Measurements from ENCODE around the gene SH3RF3. TPM values are rescaled to one million over a fixed set of nuclear protein-coding genes. Genes with fewer than 3 reads are reported as not detected.
A peak's percentile ranks its signal among the peaks of the same experiment; 100 is the strongest.

The SH3RF3 gene
- total RNA-seq, 1 donor from 2014 or later: 7.5 TPM

DNA sequence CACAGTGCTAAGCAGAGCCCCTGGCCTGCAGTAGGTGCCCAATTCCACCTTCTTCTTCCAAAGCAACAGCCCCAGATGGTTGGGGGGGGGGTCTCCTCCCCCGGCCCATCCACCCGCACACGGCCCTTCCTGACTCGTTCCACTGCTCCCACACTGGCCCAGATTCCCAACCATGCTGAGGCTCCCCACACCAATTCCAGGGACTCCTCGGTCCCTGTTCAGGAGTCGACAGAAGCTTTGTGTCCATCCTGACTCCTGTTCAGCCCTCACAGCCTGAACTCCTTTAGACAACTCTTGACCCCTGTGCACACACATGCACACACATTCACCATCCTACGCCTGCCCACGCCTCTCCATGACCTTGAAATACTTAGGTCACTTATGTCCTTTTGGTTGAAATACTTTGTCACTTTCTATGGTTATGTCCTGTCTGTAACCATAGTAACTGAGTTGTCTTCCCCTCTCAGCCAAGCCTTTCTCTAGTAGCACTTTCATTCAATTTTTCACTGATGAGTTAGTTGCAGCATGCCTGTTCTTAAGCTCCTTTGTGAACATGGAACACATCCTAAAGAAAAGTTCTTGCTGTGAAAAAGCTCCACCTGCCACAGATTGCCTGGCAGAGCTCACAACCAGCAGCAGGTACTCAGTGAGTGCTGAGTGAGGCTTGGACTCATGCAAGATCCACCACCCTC is 258.9 kb downstream of the SH3RF3 start:
- no peak for DNase-seq (ENCODE audit: low spot score)

DNA sequence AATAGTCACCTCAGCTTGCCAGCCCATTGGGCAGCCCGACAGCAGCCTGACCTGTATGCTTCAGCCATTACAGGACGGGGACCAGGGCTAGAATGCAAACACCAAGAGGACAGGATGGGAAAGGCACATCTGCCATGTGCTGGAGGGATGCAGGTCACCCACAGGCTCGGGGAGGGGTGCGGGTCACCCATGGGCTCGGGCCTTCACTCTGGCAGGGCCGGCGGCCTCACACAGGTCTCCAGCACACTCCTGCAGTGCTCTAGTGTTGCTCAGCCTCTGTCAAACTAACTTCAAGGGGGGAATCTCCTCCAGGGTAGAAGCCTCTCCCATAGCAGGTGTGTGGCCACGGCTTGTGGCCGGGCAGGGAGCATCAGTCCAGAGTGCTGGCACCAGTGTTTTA is 262.2 kb downstream of the SH3RF3 start:
- DNase-seq (ENCODE audit: low spot score): no peak

DNA sequence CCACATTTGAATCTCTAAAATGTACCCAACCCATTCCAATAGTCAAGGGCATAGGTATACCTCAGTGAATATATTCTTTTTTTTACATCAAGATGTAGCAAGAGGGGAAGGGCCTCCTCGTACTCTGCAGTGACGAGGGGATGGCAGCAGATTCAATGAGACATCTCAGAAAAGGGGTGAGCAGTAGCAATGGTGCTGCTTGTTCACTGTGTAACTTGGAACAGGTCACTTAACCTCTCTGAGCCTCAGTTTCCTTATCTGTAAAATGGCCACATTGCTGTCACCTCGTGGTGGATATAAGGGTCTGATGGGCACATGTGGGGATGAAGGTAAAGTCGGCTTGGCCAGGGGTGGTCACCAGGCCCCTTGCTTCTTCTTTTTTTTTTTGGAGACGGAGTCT is 263.1 kb downstream of the SH3RF3 start:
- DNase-seq (ENCODE audit: low spot score): no peak

DNA sequence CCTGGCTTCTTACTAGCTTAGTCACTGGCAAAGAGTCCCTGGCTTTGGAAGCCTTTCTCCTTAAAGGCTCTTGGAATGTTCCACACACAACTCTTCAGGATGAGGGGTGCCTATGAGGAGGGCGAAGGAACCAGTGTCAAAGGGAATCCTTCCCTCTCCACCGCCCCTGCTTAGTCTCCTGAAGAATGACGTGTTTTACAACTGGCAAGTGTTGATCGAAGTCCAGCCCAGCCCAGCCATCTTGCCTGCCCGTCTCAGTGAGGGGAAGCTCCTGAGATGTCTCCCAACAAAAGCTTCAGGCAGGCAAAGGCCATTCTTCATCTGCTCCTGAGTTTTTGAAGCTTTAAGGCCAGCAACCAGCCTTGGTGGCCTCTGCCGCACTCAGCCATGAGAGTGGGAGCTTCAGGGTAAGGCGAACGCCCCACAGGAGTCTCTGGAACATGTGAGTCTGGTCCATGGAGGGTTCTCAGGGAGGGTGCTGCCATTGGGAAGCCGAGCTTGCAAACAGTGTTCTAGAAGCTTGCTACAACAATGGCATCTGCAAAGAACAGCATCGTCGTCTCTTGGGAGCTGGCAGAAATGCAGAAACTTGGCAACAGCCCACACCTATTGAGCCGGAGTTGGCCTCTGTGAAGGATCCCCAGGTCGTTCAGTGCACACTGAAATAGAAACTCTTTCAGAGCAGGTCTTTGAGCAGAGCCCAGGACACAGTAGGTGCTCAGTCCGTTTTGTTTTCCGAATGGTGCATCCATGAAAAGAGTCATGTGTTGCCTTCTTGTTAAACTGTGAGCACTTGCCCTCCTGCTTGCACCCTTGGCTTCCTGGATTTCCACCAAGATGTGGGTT is 264.0 kb downstream of the SH3RF3 start:
- DNase-seq (ENCODE audit: low spot score): no peak

DNA sequence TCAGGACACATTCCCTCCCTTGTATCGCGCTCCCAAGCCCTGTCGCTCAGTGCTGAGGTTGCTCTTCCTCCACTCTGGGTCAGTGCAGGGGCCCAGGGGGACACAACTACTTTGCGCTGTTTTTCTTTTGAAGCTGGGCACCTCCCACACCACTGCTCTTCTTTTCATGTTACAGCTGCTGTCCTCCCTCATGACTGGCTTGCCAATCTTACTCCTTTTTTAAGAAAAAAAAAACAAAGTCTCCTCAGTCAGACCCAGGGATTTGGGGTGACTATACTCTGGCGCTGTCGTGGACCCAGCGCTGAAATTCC is 264.6 kb downstream of the SH3RF3 start:
- DNase-seq (ENCODE audit: low spot score): no peak

DNA sequence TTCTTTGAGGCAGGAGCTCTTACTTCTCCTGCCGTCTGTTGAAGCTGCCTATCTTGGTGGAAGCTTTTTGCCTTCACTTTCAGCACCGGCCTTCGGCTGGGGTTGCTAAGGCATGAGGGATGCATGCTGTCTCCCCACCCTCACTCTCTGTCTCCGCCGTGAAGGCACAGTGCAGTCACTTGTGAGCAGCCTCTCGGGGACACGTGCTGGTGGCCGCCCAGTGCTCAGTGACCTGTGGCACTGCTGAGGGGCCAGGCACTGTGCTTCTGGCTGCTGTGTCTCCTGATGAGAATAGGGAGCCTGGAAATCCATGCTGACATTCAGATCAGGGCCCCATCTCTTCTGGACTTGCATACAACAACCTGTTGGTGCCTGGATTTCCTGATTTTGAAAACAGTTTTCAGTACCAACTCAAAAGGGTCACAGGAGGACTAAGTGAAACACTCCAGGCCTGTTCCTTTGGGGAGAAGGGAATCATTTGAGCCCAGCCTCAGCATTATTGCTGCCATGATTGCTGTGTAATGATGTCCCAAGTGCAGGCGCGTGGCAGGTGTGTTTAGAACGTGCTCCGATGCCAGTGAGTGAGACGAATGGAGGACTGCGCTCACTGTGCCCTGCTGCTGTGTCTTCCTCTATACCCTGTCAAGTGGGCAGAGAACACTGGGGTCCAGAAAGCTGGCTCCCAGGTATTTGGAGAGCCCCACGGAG is 266.6 kb downstream of the SH3RF3 start:
- no peak for DNase-seq (ENCODE audit: low spot score)

DNA sequence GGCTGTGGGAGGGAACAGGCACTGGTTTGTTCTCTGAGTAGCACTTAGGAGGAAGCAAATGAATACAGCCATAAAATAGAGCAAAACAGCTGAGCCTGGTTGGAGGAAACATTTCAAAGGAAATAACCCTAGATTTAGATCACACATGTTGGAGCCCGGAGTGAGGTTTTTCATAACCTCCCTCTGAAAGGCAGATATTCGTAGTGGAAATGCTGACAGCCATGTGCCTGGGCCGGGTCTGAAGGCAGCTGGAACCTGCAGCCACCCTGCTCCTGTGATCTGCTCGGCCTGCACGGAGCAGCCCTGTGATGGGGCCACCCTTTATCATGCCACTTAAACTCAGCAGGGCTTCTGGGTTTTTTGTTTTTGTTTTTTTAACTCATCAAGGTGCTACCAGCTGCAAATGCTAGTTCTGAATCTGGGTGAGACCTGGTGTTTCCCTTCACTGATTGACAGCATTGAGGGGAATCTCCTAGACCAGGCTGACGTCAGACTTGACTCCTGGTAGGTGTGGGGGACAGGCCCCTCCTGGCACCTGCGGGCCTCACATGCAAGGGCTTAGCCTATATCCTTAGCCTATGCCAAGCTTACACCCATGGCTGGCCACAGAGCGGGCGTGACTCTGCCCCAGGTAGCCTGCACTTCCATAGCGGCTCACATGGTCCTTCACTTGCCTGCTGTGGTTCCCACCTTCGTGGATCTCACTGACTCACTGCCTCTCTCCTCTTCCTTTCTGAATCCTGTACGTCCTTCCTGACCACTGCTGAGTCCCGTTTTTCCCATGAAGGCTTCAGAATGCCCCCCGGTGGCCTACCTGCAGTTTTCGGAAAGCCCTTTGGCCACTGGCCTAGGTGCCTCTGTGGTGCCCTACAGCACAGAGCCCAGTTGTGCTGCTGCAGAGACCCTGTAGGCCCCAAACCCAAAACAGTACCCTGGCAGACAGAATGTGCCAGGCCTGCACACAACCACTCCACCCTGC is 267.5 kb downstream of the SH3RF3 start:
- DNase-seq (ENCODE audit: low spot score): peak; percentile 74

DNA sequence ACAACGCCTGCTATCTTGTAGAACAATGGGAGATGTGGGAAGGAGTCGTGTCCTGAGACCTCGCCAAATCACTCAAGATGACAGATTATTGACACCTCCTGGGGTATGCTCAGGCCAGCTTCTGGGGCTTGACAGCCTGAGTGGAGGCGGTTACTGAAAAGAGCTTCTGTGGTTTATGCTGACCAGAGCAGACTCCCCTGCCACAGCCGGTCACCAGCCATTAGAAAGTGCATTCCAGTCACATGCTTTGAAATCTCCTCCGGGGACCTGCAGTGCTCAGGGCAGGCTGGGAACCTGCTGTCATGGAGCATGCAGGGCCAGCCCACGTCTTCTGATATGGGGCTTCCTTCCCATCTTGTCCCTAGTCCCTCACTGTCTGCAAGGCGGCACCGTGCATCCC is 268.9 kb downstream of the SH3RF3 start:
- no peak for DNase-seq (ENCODE audit: low spot score)

DNA sequence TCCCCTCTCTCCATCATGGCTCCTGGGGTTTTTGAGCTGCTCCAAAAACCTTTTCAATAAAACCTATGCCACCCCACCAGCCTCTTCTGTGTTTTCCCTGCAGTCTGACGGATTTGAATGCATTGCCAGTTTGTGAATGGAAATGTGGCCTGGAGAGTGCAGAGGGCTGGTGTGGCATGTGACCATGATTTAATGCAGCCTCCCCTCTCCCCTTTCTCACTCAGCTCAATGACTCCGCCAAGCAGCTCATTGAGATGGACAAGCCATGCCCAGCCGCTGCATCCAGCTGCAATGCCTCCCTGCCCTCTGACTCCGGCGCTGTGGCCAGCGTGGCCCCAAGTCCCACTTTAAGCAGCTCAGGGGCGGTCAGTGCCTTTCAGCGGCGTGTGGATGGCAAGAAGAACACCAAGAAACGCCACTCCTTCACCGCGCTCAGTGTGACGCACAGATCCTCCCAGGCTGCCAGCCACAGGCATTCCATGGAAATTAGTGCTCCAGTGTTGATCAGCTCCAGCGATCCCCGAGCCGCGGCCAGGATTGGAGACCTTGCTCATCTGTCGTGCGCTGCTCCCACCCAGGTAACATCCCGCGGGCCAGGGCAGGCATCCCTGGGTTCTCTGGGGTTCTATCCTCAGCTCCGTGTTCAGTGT is 269.5 kb downstream of the SH3RF3 start:
- no peak for DNase-seq (ENCODE audit: low spot score)

DNA sequence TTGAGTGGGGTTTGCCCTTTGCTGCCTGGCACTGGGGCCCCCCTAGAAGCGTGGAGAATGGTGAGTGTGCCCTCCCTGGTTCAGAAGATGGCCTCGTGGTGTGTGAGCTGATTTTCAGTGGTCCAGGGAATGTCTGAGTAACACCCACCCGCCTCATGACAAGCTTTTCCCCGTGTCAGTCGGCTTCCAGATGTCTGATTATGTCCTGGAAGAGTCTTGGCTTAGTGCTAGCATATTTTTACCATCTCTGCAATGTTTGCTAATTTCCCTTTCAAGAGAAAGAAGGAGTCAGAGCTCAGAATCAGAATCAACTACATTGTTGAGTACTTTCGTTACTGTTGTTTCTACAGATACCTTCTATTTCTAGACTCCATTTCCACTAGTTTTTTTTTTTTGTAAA is 270.1 kb downstream of the SH3RF3 start:
- peak; percentile 33 for DNase-seq (ENCODE audit: low spot score)

DNA sequence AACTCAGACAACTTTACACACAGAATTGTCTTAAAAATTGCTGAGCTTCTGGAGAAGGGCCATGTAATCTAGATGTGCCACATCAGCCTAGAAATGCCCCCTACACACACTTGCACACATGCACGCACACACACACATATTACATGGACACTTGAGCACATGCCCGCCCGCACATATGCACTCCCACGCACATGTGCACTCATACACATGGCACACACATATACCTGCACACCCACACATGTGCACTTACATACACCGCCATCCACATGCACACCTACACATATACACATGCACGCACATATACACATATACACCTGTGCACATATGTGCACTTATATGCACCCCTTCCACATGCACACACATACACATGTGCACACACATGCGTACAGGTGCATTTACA is 271.1 kb downstream of the SH3RF3 start:
- no peak for DNase-seq (ENCODE audit: low spot score)

DNA sequence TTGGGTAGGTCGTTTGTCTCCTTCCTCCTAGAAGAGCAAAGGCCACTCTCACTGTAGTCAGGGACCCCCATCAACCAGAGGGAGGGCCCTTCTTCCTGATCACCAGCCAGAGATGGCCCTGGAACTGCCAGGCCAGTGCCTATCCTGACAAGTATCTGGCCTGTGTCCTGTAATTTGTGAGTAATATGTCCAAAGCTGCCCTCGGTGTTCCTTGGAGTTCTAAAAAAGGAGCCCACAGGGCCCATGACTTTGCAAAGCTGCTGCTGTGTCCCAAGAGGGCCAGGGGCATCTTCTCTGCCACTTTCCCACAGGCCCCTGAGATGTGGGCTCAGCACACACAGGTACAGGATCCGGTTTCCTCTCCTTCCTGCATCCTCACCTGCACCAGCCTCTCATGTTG is 272.4 kb downstream of the SH3RF3 start:
- DNase-seq (ENCODE audit: low spot score): no peak

DNA sequence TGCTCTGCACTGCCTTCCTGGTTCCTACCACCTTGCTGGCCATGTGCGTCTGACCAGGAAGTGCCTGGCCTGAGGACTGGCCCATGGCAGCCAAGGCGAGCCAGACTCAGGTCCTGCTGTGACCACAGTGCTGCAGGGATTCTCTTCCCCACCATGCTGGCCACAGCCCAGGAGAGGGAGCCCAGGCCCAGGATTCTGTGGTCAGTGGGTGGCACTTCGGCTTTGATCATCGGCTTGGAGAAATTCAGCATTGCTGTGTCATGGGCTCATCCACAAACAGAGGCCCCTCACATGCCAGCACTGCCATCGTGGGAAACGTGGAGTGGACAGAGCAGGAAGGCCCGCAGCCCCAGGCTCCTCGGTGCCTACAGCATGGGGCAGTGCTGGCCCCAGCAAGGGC is 273.2 kb downstream of the SH3RF3 start:
- DNase-seq (ENCODE audit: low spot score): no peak

DNA sequence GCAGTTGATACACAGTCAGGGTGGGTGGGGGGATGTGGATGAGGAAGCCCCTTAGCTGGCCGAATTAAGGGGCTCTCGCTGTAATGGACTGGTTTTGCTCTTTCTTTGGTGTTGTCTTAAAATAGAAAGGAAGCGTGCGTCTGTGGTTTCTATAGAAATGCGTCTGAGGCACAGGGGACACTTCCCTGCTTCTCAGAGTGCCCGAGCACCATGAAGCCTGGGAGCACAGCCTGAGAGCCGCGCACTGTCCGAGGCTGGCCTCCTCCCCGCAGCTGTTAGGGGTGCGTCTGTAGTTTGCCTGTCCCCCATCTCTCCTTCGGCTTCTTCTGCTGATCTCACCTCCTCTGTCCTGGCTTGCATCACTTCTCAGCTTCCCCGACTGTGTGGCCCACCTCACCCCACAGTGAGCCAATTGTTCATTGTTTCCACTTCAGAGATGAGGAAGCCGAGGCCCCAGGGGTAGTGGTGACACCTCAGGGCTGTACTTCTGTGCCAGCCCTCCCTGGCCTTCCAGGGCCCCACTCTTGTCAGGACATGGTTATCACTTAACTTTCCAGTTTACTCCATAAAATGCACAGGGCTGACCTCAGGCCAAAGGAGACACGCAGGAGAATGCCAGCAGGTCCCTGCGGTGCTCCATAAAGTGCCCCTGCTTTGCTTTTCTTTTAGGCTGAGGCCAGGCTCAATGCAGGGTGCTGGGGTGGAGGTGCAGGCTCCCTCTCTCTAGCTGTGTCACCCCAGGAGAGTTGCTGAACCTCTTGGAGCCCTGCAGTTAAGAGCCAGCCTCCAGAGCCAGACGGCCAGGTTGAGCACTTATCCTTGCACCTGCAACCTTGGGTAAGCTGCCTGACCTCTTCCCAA is 274.2 kb downstream of the SH3RF3 start:
- DNase-seq (ENCODE audit: low spot score): no peak

DNA sequence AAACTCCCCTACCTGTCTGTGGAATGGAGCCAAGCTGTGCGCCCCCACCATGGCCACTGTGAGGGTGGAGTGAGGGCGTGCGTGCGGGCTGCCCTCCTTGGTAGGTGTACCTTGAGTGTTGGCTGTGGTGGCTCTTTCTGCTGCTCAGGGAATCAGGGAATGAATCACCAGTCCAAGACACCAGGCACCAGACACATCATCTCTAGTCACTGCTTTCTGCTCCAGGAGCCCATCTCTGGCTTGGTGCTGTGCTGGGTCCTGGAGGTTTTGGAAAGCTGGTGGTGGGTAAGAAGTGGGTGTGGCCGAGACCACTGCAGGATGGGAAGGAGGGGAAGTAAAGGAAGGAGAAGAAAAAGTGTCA is 274.8 kb downstream of the SH3RF3 start:
- DNase-seq (ENCODE audit: low spot score): no peak

DNA sequence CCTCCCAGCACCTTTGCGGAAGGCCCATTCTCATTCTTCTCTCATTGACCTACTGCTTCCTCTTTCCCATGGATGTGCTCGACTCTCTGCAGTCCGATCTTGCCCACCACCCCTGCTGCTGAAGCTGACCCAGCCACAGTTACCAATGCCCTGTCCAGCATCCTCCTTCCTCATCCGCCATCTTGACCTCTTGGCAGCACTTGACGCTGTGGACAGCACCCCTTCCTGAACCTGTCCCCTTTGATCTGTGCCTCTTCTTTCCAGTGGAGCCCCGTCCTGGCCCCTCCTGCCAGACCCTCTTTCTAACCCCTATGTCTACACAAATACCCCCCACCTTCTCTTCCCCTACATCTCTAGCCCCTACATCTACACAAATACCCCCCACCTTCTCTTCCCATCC is 275.7 kb downstream of the SH3RF3 start:
- DNase-seq (ENCODE audit: low spot score): no peak

DNA sequence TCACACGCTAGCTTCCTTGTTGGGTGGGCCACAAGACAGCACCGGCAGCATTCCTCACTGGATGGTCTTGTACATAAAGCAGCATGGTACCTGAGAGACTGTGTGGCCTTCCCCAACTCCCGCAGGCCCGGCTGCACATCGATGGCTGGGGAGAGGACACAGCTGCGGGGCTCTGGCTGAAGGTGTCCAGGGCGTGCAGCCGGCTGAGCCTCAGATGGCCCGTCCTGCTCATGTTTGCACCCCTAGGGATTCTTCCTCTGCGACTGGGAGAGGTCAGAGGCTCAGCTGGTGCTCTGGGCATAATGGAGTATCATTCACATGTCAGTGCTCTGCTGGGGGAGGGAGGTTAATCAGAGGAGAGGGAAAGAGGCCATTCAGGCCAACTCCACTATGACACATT is 276.9 kb downstream of the SH3RF3 start:
- no peak for DNase-seq (ENCODE audit: low spot score)

DNA sequence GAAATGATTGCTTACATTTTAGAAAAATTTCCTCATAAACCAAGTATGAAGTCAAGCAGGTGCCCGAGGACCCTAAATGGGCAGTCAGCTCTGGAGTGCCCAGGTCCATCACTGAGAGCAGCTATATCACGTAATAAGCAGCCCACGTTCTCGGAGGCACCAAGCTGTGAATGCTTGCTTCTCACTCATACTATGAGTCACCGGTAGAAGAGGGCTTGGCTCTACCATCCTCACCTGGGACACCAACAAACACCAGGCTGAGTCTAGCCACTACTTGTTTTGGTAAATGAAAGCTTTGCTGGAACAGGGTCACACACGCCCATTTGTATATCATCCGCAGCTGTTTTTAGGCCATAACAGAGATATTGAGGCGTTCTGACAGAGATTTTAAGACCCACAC is 277.3 kb downstream of the SH3RF3 start:
- no peak for DNase-seq (ENCODE audit: low spot score)

DNA sequence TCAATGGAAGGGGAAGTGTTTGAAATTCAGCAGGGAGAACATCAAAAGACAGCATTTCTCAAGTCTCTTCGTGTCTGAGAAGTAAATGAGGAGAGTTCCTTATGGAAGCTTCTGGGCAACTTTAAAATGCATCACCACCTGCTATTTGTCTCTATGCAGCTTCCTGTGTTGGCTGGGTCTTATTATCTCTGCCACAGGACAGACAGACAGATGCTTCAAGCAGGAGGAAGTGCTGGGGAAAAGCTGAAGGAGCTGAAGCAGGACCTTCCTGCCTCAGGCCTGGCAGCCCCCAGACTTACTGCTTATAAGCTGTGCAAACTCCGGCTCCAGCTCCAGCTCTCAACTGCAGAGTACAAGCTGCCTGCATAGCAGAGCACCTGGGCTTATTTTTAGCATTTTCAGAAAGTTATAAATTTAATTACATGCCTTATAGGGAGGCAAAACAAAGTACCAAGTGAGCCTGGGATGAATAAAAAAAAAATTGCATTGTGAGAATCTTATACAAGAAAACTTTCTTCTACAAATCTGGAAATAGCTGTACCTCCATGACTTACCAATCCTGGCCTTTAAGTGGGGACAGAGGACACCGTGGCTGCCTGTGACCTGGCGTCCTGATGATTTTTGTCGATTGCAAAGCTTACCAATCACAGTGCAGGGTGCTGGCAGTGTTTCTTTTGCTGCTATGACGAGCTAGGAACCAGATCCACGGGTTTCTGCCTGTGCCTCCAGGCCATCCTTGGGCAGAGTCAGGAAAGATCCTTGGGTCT is 278.5 kb downstream of the SH3RF3 start:
- DNase-seq (ENCODE audit: low spot score): no peak

DNA sequence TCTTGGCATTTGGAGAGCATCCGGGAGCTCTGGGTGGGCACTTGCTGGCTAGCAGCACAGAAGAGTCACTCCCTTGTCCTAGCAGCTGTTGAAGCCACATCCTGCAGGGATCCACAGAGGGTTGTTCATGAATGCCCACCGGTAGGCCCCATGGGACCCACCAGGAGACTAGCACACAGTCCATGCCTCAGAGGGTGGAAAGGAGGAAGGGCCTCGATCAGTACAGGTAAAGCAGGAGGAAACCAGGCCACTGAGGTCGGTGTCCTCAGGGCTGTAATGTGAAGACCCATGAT is 279.0 kb downstream of the SH3RF3 start:
- no peak for DNase-seq (ENCODE audit: low spot score)

Measured in umbilical cord (tissue), 2 donors.